SK-N-SH (cell line): Measurements from ENCODE around the gene SDK1. TPM values are rescaled to one million over a fixed set of nuclear protein-coding genes. Genes with fewer than 3 reads are reported as not detected.

Source experiments
- CTCF ChIA-PET: fragments of 300-600, 350-600 bp; formaldehyde crosslinking; extraction: SDS; loops from one replicate; lab custom pipeline; 2021; lab: Yijun Ruan, JAX
- POLR2A ChIA-PET: fragments of 350-600 bp; sonication (Branson Sonifier 250); formaldehyde crosslinking; extraction: SDS; loops from one replicate; lab custom pipeline; 2020; ENCODE audit warnings: antibody characterized with exemption, inconsistent platforms; lab: Yijun Ruan, JAX
- DNase-seq: peaks from one replicate; pipeline ENCODE4 v3.0.0; 2012
- H2AFZ ChIP-seq: fragments of 200-600 bp; sonication (generic); 2 replicates; pipeline ENCODE4 v1.8.1; 2016; ENCODE audit warnings: antibody characterized with exemption, mild to moderate bottlenecking, low read depth
- H3F3A ChIP-seq: fragments of 200-600 bp; sonication (generic); replicated peaks from 2 replicates; pipeline ENCODE3; 2016; ENCODE audit warnings: antibody characterized with exemption, mild to moderate bottlenecking; ENCODE audit not compliant: insufficient read depth
- H3K27ac ChIP-seq, 2 experiments: fragments of 200-500 bp in 1 of 2; fragments of 200-600 bp in 1 of 2; sonication (Bioruptor generic) in 1 of 2; sonication (generic), shearing (Covaris generic) in 1 of 2; 2 replicates each; pipeline versions ENCODE4 v1.5.1 to v1.6.1; 2014 to 2016; ENCODE audit warnings: low read depth in 2 of 2, inconsistent platforms in 1 of 2, low read length in 1 of 2, mild to moderate bottlenecking in 1 of 2, mixed read lengths in 1 of 2
- H3K27me3 ChIP-seq: fragments of 200-600 bp; sonication (generic), shearing (Covaris generic); 2 replicates; pipeline ENCODE4 v1.6.1; 2016; ENCODE audit warnings: mixed run types; ENCODE audit not compliant: insufficient read depth
- H3K36me3 ChIP-seq, 2 experiments: fragments of 200-500 bp in 1 of 2; fragments of 200-600 bp in 1 of 2; sonication (Bioruptor generic) in 1 of 2; sonication (generic) in 1 of 2; replicated peaks in 1 of 2; 2 replicates each; pipeline versions ENCODE3 to v1.5.1; 2014 to 2016; ENCODE audit warnings: low read length in 1 of 2, mild to moderate bottlenecking in 1 of 2; ENCODE audit not compliant: insufficient read depth in 2 of 2, control insufficient read depth in 1 of 2
- H3K4me1 ChIP-seq, 2 experiments: fragments of 200-500 bp in 1 of 2; fragments of 200-600 bp in 1 of 2; sonication (Bioruptor generic) in 1 of 2; sonication (generic), shearing (Covaris generic) in 1 of 2; 2 replicates each; pipeline versions ENCODE4 v1.5.1 to v1.6.1; 2014 to 2016; ENCODE audit warnings: low read depth in 1 of 2, low read length in 1 of 2, mixed run types in 1 of 2; ENCODE audit not compliant: insufficient read depth in 2 of 2, control insufficient read depth in 1 of 2
- H3K4me2 ChIP-seq: fragments of 200-600 bp; sonication (generic), shearing (Covaris generic); 2 replicates; pipeline ENCODE4 v1.6.1; 2017; ENCODE audit warnings: mixed run types
- H3K4me3 ChIP-seq, 2 experiments: fragments of 200-500 bp in 1 of 2; fragments of 200-600 bp in 1 of 2; sonication (Bioruptor generic) in 1 of 2; sonication (generic), shearing (Covaris generic) in 1 of 2; 2 replicates each; pipeline versions ENCODE4 v1.5.1 to v1.8.1; 2014 to 2016; ENCODE audit warnings: low read depth in 2 of 2, inconsistent platforms in 1 of 2, low read length in 1 of 2, mild to moderate bottlenecking in 1 of 2, mixed read lengths in 1 of 2, moderate library complexity in 1 of 2
- H3K79me2 ChIP-seq: fragments of 200-600 bp; sonication (generic); 2 replicates; pipeline ENCODE4 v1.8.1; 2017; ENCODE audit warnings: mild to moderate bottlenecking; ENCODE audit not compliant: insufficient read depth
- H3K9ac ChIP-seq: fragments of 200-600 bp; sonication (generic); 2 replicates; pipeline ENCODE4 v1.6.1; 2017; ENCODE audit warnings: mixed run types
- H3K9me2 ChIP-seq: fragments of 200-600 bp; sonication (generic); 2 replicates; pipeline ENCODE4 v1.6.1; 2017; ENCODE audit warnings: mixed run types
- H3K9me3 ChIP-seq: fragments of 200-600 bp; sonication (generic); 2 replicates; pipeline ENCODE4 v1.6.1; 2017; ENCODE audit warnings: mixed run types, mild to moderate bottlenecking, moderate library complexity
- H4K20me1 ChIP-seq: fragments of 200-600 bp; sonication (generic); 2 replicates; pipeline ENCODE4 v1.6.1; 2017; ENCODE audit warnings: mild to moderate bottlenecking, mixed run types; ENCODE audit not compliant: insufficient read depth
- CHD2 ChIP-seq: fragments of 150-350 bp; IDR thresholded peaks from 2 replicates; pipeline ENCODE4 v1.6.1; 2018; ENCODE audit warnings: low read length; ENCODE audit not compliant: partially characterized antibody
- ELF1 ChIP-seq: IDR thresholded peaks from 2 replicates; pipeline ENCODE4 v1.4.0; 2012
- FOXM1 ChIP-seq: IDR thresholded peaks from 2 replicates; pipeline ENCODE4 v1.4.0; 2012; ENCODE audit warnings: low read depth, mild to moderate bottlenecking
- GABPA ChIP-seq: IDR thresholded peaks from 2 replicates; pipeline ENCODE4 v1.4.0; 2012; ENCODE audit warnings: low read depth, mild to moderate bottlenecking
- JUND ChIP-seq: IDR thresholded peaks from 2 replicates; pipeline ENCODE4 v1.4.0; 2012
- MEF2A ChIP-seq: IDR thresholded peaks from 2 replicates; pipeline ENCODE4 v1.4.0; 2012; ENCODE audit warnings: low read depth, borderline replicate concordance
- RFX5 ChIP-seq: IDR thresholded peaks from 2 replicates; pipeline ENCODE4 v1.6.1; 2012; ENCODE audit warnings: mild to moderate bottlenecking, improper control_type of control experiment, low read length
- TCF12 ChIP-seq: IDR thresholded peaks from 2 replicates; pipeline ENCODE4 v1.4.0; 2012
- YY1 ChIP-seq: IDR thresholded peaks from 2 replicates; pipeline ENCODE4 v1.4.0; 2012; ENCODE audit warnings: low read depth, mild to moderate bottlenecking
- WGBS: methylation state at CpG from one replicate; pipeline ENCODE4 v1.1.6; 2017; ENCODE audit warnings: low lambda C conversion rate; 5-methylcytosine and 5-hydroxymethylcytosine counted together
- polyA plus RNA-seq, 3 experiments: library from polyadenylated mRNA; depleted of rRNA; stranded (reverse); fragments of >200 nt; gene quantifications; 2 replicates each; pipeline ENCODE4 v1.2.3, GENCODE V29; 2012
- TF ChIP-seq, protein P1 (sequence below): fragments of 150-350 bp; IDR thresholded peaks from 2 replicates; pipeline ENCODE4 v1.6.1; 2016; ENCODE audit warnings: mild to moderate bottlenecking, low read depth, low read length
- TF ChIP-seq, protein P2 (sequence below): IDR thresholded peaks from 2 replicates; pipeline ENCODE4; 2012
- TF ChIP-seq, protein P3 (sequence below): fragments of 200-600 bp; sonication (generic); IDR thresholded peaks from 2 replicates; pipeline ENCODE4 v1.6.1; 2017; ENCODE audit warnings: antibody characterized with exemption, mild to moderate bottlenecking, moderate library complexity
- TF ChIP-seq, protein P4 (sequence below): IDR thresholded peaks from 2 replicates; pipeline ENCODE4 v1.6.1; 2012; ENCODE audit warnings: mild to moderate bottlenecking, low read depth, low read length, moderate library complexity
- TF ChIP-seq, protein P5 (sequence below): IDR thresholded peaks from 2 replicates; pipeline ENCODE4 v1.4.0; 2012; ENCODE audit warnings: low read depth, borderline replicate concordance

Gene SDK1
- polyA plus RNA-seq, 1 of the 3 experiments (the other 2 are of a cell fraction), result 1.2 TPM

DNA sequence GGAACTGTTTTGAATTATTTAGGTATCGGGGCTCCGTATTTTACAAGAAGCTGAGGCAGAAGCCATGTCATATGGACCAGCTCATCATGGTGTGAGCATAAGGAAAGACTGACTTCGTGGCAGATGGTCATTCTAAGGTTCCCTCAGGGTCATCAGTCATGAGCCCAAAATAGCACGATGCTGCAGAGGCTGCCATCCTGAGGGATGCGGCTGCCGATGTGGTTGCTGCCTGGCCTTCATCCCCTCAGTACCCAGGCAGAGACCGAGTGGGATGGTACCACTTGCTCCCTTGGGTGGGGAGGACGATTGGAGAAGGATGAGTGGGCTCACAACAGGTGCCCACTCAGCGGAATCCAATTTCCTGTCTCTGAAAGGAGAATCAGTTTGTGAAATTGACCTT lies 490.3 kb downstream of the SDK1 start:
- TF ChIP-seq GABPA (no peak), CHD2 (no peak), TCF12 (no peak), YY1 (no peak), MEF2A (no peak), FOXM1 (no peak), JUND (no peak), ELF1 (no peak), RFX5 (no peak)
- TF ChIP-seq, protein P1, sequence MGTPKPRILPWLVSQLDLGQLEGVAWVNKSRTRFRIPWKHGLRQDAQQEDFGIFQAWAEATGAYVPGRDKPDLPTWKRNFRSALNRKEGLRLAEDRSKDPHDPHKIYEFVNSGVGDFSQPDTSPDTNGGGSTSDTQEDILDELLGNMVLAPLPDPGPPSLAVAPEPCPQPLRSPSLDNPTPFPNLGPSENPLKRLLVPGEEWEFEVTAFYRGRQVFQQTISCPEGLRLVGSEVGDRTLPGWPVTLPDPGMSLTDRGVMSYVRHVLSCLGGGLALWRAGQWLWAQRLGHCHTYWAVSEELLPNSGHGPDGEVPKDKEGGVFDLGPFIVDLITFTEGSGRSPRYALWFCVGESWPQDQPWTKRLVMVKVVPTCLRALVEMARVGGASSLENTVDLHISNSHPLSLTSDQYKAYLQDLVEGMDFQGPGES, result no peak
- TF ChIP-seq, protein P2, sequence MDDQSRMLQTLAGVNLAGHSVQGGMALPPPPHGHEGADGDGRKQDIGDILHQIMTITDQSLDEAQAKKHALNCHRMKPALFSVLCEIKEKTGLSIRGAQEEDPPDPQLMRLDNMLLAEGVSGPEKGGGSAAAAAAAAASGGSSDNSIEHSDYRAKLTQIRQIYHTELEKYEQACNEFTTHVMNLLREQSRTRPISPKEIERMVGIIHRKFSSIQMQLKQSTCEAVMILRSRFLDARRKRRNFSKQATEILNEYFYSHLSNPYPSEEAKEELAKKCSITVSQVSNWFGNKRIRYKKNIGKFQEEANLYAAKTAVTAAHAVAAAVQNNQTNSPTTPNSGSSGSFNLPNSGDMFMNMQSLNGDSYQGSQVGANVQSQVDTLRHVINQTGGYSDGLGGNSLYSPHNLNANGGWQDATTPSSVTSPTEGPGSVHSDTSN, result no peak
- TF ChIP-seq, protein P3, sequence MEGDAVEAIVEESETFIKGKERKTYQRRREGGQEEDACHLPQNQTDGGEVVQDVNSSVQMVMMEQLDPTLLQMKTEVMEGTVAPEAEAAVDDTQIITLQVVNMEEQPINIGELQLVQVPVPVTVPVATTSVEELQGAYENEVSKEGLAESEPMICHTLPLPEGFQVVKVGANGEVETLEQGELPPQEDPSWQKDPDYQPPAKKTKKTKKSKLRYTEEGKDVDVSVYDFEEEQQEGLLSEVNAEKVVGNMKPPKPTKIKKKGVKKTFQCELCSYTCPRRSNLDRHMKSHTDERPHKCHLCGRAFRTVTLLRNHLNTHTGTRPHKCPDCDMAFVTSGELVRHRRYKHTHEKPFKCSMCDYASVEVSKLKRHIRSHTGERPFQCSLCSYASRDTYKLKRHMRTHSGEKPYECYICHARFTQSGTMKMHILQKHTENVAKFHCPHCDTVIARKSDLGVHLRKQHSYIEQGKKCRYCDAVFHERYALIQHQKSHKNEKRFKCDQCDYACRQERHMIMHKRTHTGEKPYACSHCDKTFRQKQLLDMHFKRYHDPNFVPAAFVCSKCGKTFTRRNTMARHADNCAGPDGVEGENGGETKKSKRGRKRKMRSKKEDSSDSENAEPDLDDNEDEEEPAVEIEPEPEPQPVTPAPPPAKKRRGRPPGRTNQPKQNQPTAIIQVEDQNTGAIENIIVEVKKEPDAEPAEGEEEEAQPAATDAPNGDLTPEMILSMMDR, result no peak
- TF ChIP-seq, protein P4, sequence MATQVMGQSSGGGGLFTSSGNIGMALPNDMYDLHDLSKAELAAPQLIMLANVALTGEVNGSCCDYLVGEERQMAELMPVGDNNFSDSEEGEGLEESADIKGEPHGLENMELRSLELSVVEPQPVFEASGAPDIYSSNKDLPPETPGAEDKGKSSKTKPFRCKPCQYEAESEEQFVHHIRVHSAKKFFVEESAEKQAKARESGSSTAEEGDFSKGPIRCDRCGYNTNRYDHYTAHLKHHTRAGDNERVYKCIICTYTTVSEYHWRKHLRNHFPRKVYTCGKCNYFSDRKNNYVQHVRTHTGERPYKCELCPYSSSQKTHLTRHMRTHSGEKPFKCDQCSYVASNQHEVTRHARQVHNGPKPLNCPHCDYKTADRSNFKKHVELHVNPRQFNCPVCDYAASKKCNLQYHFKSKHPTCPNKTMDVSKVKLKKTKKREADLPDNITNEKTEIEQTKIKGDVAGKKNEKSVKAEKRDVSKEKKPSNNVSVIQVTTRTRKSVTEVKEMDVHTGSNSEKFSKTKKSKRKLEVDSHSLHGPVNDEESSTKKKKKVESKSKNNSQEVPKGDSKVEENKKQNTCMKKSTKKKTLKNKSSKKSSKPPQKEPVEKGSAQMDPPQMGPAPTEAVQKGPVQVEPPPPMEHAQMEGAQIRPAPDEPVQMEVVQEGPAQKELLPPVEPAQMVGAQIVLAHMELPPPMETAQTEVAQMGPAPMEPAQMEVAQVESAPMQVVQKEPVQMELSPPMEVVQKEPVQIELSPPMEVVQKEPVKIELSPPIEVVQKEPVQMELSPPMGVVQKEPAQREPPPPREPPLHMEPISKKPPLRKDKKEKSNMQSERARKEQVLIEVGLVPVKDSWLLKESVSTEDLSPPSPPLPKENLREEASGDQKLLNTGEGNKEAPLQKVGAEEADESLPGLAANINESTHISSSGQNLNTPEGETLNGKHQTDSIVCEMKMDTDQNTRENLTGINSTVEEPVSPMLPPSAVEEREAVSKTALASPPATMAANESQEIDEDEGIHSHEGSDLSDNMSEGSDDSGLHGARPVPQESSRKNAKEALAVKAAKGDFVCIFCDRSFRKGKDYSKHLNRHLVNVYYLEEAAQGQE, result no peak
- TF ChIP-seq, protein P5, sequence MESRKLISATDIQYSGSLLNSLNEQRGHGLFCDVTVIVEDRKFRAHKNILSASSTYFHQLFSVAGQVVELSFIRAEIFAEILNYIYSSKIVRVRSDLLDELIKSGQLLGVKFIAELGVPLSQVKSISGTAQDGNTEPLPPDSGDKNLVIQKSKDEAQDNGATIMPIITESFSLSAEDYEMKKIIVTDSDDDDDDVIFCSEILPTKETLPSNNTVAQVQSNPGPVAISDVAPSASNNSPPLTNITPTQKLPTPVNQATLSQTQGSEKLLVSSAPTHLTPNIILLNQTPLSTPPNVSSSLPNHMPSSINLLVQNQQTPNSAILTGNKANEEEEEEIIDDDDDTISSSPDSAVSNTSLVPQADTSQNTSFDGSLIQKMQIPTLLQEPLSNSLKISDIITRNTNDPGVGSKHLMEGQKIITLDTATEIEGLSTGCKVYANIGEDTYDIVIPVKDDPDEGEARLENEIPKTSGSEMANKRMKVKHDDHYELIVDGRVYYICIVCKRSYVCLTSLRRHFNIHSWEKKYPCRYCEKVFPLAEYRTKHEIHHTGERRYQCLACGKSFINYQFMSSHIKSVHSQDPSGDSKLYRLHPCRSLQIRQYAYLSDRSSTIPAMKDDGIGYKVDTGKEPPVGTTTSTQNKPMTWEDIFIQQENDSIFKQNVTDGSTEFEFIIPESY, result no peak
- DNase-seq, result no peak
- Histone ChIP-seq H3K9me3 (no peaks in the 10 kb centered on the region), H3K4me3 (no peak overlapping the region), H3K79me2 (no peaks in the 10 kb centered on the region), H2AFZ (no peak overlapping the region), H4K20me1 (no peaks in the 10 kb centered on the region), H3K4me1 (peaks cover 0 to 5% of the 10 kb centered on the region in 2 experiments; a peak in 1 of 4 replicates), H3K4me2 (no peak overlapping the region), H3F3A (no peaks in the 10 kb centered on the region), H3K27me3 (no peaks in the 10 kb centered on the region), H3K27ac (no peak overlapping the region), H3K36me3 (no peaks in the 10 kb centered on the region), H3K9ac (no peak overlapping the region), H3K9me2 (no peaks in the 10 kb centered on the region)
- ChIA-PET POLR2A (no interaction called here), CTCF (interaction anchor here (1.1 kb wide), 2 partner anchors 13 to 27 kb away, joined by 3 read pairs; no protein-coding TSS in a partner anchor)
- WGBS, result 61% methylated on average over 9 of the region's 9 CpGs
